Glutamatergic neuron (in vitro differentiated cells): ENCODE data around the gene CCK. TPM values are rescaled to one million over a fixed set of nuclear protein-coding genes. Genes with fewer than 3 reads are reported as not detected.

ENCODE experiments used
- DNase-seq: peaks from one replicate; pipeline ENCODE4 v3.0.0; 2022
- H3K27ac Mint-ChIP-seq: one replicate; pipeline ENCODE4 v1.8.0; 2020; ENCODE audit warnings: mild to moderate bottlenecking, mixed read lengths, inconsistent platforms; ENCODE audit not compliant: unreplicated experiment
- H3K27me3 Mint-ChIP-seq: one replicate; pipeline ENCODE4 v1.8.0; 2020; ENCODE audit warnings: mild to moderate bottlenecking, moderate library complexity, mixed read lengths, inconsistent platforms; ENCODE audit not compliant: unreplicated experiment
- H3K36me3 Mint-ChIP-seq: one replicate; pipeline ENCODE4 v1.8.0; 2020; ENCODE audit warnings: mild to moderate bottlenecking, mixed read lengths, inconsistent platforms; ENCODE audit not compliant: unreplicated experiment
- H3K4me1 Mint-ChIP-seq: one replicate; pipeline ENCODE4 v1.8.0; 2020; ENCODE audit warnings: mild to moderate bottlenecking, low read depth, mixed read lengths, inconsistent platforms; ENCODE audit not compliant: unreplicated experiment
- H3K4me3 Mint-ChIP-seq: one replicate; pipeline ENCODE4 v1.8.0; 2020; ENCODE audit warnings: mild to moderate bottlenecking, mixed read lengths, inconsistent platforms; ENCODE audit not compliant: unreplicated experiment
- H3K9me3 Mint-ChIP-seq: one replicate; pipeline ENCODE4 v1.8.0; 2020; ENCODE audit warnings: mild to moderate bottlenecking, moderate library complexity, mixed read lengths, inconsistent platforms; ENCODE audit not compliant: unreplicated experiment
- total RNA-seq: library from RNA; stranded (reverse); fragmentation: NEBNext Ultra II Directional; extraction: Animal tissue kit (Norgen Biotek cat#: 25700); gene quantifications from one replicate; pipeline ENCODE4 v1.2.1, GENCODE V29; 2021; ENCODE audit not compliant: unreplicated experiment
- TF ChIP-seq, protein P1 (sequence below): fragments of 200-600 bp; sonication (generic); IDR thresholded peaks from one replicate; pipeline ENCODE4 v1.5.0; 2021; ENCODE audit not compliant: partially characterized antibody, unreplicated experiment

Gene CCK
- total RNA-seq, 1 donor from 2014 or later, result not detected

DNA sequence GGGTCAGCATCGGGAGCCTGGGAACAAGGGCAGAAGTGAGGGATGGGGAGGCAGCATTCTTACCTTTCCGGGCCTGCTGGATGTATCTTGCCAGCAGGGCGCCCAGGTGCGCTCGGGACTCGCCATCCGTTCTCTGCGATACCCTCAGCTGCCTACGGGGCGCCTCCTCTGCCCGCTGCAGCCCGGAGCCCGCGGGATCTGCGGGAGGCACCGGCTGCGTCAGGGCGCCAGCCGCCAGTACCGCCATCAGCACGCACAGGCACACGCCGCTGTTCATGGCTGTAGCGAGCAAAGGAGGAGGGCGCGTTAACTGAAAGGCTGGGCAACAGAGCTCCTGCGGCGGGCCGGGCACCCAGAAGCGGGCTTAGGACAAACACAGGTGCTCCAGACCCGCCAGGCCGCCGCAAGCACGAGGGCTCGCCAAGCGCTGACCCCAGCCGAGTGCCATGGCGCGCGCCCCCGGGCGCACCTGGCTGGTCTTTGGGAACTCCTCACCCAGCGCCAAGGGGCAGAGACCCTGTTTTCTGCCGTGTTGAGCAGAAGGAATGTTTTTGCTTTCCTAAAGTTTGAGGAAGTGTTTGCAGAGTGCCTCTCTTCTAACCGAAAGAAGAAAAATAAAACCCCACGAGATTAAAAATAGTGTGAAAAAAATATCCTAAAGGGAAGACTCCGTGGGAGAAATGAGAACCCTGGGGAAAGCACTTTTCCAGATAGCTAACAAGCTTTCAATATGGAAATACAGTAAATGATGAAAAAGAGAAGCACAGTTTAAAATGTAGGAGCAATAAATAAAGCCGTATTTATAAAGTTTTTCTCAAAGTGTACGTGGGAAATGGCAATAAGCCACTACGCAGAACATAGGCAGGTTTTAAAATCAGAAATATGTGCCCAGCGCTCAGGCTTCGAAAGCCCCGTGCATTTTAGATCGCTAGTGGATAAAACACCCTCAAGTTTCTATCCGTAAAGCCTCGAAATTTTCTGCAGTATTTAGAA lies 2.3 kb downstream of the CCK start:
- TF ChIP-seq, protein P1, sequence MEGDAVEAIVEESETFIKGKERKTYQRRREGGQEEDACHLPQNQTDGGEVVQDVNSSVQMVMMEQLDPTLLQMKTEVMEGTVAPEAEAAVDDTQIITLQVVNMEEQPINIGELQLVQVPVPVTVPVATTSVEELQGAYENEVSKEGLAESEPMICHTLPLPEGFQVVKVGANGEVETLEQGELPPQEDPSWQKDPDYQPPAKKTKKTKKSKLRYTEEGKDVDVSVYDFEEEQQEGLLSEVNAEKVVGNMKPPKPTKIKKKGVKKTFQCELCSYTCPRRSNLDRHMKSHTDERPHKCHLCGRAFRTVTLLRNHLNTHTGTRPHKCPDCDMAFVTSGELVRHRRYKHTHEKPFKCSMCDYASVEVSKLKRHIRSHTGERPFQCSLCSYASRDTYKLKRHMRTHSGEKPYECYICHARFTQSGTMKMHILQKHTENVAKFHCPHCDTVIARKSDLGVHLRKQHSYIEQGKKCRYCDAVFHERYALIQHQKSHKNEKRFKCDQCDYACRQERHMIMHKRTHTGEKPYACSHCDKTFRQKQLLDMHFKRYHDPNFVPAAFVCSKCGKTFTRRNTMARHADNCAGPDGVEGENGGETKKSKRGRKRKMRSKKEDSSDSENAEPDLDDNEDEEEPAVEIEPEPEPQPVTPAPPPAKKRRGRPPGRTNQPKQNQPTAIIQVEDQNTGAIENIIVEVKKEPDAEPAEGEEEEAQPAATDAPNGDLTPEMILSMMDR, result no peak
- H3K27ac Mint-ChIP-seq, result no peak overlapping the region

DNA sequence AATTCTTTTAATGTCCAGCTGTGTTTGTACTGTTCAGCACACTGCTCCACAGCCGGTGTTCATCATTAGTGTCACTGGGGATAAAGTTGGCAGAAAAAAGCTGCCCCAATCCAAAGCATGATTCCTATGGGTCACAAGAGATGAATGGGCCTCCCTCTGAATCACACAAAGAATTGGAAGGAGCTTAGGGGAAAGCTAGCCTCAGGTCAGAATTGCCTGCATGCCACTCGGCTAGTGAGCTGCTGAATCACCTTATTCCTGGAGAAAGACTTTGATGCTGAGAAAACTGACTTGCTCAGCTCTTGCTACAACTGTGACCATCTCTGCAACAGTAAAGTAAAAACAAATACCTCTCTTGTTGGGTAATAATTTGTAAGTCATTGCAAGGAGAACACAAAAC lies 3.5 kb downstream of the CCK start:
- DNase-seq, result no peak
- Mint-ChIP-seq H3K27me3 (peaks cover 3% of the 10 kb centered on the region), H3K4me3 (peak overlapping the region; percentile 68), H3K36me3 (peaks cover 6% of the 10 kb centered on the region), H3K27ac (no peak overlapping the region), H3K9me3 (peaks cover 3% of the 10 kb centered on the region), H3K4me1 (peaks cover 3% of the 10 kb centered on the region)
- TF ChIP-seq, protein P1, result no peak

More for the DNA sequence above, 2.3 kb downstream of the CCK start:
- peaks cover 3% of the 10 kb centered on the region for H3K4me1 Mint-ChIP-seq
- peak; percentile 59 for DNase-seq
- H3K9me3 Mint-ChIP-seq, result peaks cover 5% of the 10 kb centered on the region
- peaks cover 10% of the 10 kb centered on the region for H3K36me3 Mint-ChIP-seq
- peaks cover 3% of the 10 kb centered on the region for H3K27me3 Mint-ChIP-seq
- peak overlapping the region; percentile 68 for H3K4me3 Mint-ChIP-seq

DNA sequence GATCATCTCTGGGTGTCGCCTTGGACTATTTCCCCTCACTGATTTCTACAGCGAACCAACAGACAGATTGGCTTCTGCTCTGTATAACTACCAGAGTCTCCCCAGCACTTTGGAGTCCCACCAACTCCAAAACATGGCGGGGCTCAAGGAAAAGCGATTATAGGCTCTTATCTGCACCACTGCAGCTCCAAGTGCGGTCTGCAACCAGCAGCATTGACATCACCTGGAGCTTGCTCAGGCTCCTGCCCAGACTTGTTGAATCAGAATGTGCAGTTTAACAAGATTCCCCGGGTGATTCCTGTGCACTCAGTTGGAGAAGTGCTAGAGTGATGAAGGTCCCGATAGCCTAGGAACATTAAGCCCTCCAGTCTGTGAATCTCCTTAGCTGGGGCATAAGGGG lies 9.0 kb downstream of the CCK start:
- H3K36me3 Mint-ChIP-seq, result no peaks in the 10 kb centered on the region
- no peak overlapping the region for H3K4me3 Mint-ChIP-seq
- H3K27me3 Mint-ChIP-seq, result peaks cover 4% of the 10 kb centered on the region
- H3K9me3 Mint-ChIP-seq, result peaks cover 2% of the 10 kb centered on the region
- no peak overlapping the region for H3K27ac Mint-ChIP-seq
- DNase-seq, result no peak
- peaks cover 7% of the 10 kb centered on the region for H3K4me1 Mint-ChIP-seq
- TF ChIP-seq, protein P1, result no peak

DNA sequence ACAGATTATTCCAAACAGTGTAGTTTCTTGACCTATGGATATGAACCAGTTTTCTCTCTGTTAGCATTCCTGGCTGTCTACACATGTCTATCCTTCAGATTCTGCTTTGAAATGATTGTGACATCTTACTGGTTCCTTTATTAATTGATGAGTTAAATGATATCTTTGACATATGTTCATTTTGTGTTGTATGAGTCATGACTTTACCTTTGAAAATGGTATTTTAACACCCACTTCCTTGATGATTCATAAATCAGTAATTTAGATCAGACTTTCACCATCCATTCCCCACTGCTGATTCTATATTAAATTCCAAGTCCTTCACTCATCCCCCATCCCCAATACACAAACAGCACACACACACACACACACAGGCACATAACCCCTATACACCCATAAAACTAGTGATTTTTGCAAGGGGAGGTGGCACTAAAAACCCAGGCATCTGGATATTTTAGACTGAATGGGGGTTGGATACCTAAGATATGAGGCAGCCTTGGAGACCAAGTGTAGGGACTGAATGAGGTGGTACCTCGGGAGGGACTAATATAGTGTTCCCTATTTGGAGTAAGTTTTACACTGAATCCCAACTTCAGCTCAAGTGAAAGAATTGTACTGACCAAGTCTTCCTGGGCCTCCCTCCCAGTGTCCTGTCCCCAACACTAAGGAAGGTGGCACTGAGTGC lies 9.7 kb downstream of the CCK start:
- no peak for DNase-seq
- no peak overlapping the region for H3K27ac Mint-ChIP-seq
- H3K9me3 Mint-ChIP-seq, result peaks cover 2% of the 10 kb centered on the region
- no peaks in the 10 kb centered on the region for H3K36me3 Mint-ChIP-seq
- no peak overlapping the region for H3K4me3 Mint-ChIP-seq
- peaks cover 4% of the 10 kb centered on the region for H3K27me3 Mint-ChIP-seq
- peaks cover 7% of the 10 kb centered on the region for H3K4me1 Mint-ChIP-seq
- TF ChIP-seq, protein P1, result no peak
